Neural progenitor cell (in vitro differentiated cells): ENCODE measurements around the gene SLC9C2. TPM values are rescaled to one million over a fixed set of nuclear protein-coding genes. Genes with fewer than 3 reads are reported as not detected.

ENCODE experiments used
- DNase-seq: peaks from one replicate; pipeline ENCODE4 v3.0.0-alpha.2; 2016; ENCODE audit warnings: low spot score
- H2AFZ ChIP-seq: fragments of 200-600 bp; sonication (generic); replicated peaks from 2 replicates; pipeline ENCODE4 v1.6.1; 2016; ENCODE audit warnings: antibody characterized with exemption
- H3F3A ChIP-seq: fragments of 200-600 bp; sonication (generic); 2 replicates; pipeline ENCODE4 v1.6.1; 2016; ENCODE audit warnings: antibody characterized with exemption, low read depth
- H3K27ac ChIP-seq: fragments of 200-600 bp; sonication (generic); 2 replicates; pipeline ENCODE4 v1.5.1; 2016; ENCODE audit warnings: mild to moderate bottlenecking
- H3K27me3 ChIP-seq: fragments of 200-600 bp; sonication (generic); 2 replicates; pipeline ENCODE4 v1.6.1; 2016; ENCODE audit warnings: mild to moderate bottlenecking, moderate library complexity
- H3K36me3 ChIP-seq: fragments of 200-600 bp; sonication (generic); 2 replicates; pipeline ENCODE4 v1.5.1; 2016
- H3K4me1 ChIP-seq: fragments of 200-600 bp; sonication (generic); 2 replicates; pipeline ENCODE4 v1.6.1; 2016; ENCODE audit warnings: mixed run types
- H3K4me2 ChIP-seq: fragments of 200-600 bp; sonication (generic); 2 replicates; pipeline ENCODE4 v1.6.1; 2016
- H3K4me3 ChIP-seq: fragments of 200-600 bp; sonication (generic); 2 replicates; pipeline ENCODE4 v1.5.1; 2016
- H3K79me2 ChIP-seq: fragments of 200-600 bp; sonication (generic); 2 replicates; pipeline ENCODE4 v1.6.1; 2016; ENCODE audit warnings: low read depth
- H3K9ac ChIP-seq: fragments of 200-600 bp; sonication (generic); 2 replicates; pipeline ENCODE4 v1.6.1; 2016
- H3K9me3 ChIP-seq: fragments of 200-600 bp; sonication (generic); 2 replicates; pipeline ENCODE4 v1.5.1; 2016; ENCODE audit warnings: low read depth
- H4K20me1 ChIP-seq: fragments of 200-600 bp; sonication (generic); 2 replicates; pipeline ENCODE4 v1.6.1; 2016; ENCODE audit warnings: low read depth
- H3K27ac Mint-ChIP-seq: 3 replicates; pipeline ENCODE4 v1.8.0; 2021; ENCODE audit warnings: mixed read lengths
- H3K27me3 Mint-ChIP-seq: 2 replicates; pipeline ENCODE4 v1.8.0; 2022; ENCODE audit warnings: low read depth, mild to moderate bottlenecking, inconsistent platforms, moderate library complexity, mixed read lengths; ENCODE audit not compliant: insufficient read depth
- H3K36me3 Mint-ChIP-seq: 3 replicates; pipeline ENCODE4 v1.8.0; 2021; ENCODE audit warnings: mixed read lengths
- H3K4me1 Mint-ChIP-seq: 3 replicates; pipeline ENCODE4 v1.8.0; 2021; ENCODE audit warnings: mixed read lengths
- H3K4me3 Mint-ChIP-seq: 3 replicates; pipeline ENCODE4 v1.8.0; 2021; ENCODE audit warnings: mild to moderate bottlenecking, moderate library complexity, mixed read lengths
- H3K9me3 Mint-ChIP-seq: 3 replicates; pipeline ENCODE4 v1.8.0; 2020; ENCODE audit warnings: mixed read lengths
- CTCF ChIP-seq: fragments of 200-600 bp; sonication (generic); IDR thresholded peaks from 2 replicates; pipeline ENCODE4 v1.5.1; 2017; ENCODE audit warnings: antibody characterized with exemption, mild to moderate bottlenecking
- EZH2 ChIP-seq: fragments of 200-600 bp; sonication (generic); IDR thresholded peaks from 2 replicates; pipeline ENCODE4 v1.6.1; 2017; ENCODE audit warnings: antibody characterized with exemption, mild to moderate bottlenecking, moderate library complexity
- EZH2phosphoT487 ChIP-seq: fragments of 200-600 bp; sonication (generic); IDR thresholded peaks from 2 replicates; pipeline ENCODE4 v1.6.1; 2017; ENCODE audit warnings: antibody characterized with exemption
- total RNA-seq: library from RNA; depleted of rRNA; stranded (reverse); fragments of >200 nt; gene quantifications from 2 replicates; pipeline ENCODE4 v1.2.3, GENCODE V29; 2015; ENCODE audit warnings: low replicate concordance

Gene SLC9C2
- total RNA-seq, 1 donor from 2014 or later, result not detected

- H3K4me3 ChIP-seq, result peak overlapping the region; percentile 97
- H3K27me3 ChIP-seq, result no peaks in the 10 kb centered on the region
- H3F3A ChIP-seq, result peaks cover 4% of the 10 kb centered on the region
- Mint-ChIP-seq H3K9me3 (no peaks in the 10 kb centered on the region), H3K27ac (no peak overlapping the region), H3K27me3 (peaks cover 2% of the 10 kb centered on the region), H3K4me1 (peaks cover 29% of the 10 kb centered on the region), H3K36me3 (peaks cover 32% of the 10 kb centered on the region), H3K4me3 (peak overlapping the region; percentile 90)
- peak overlapping the region; percentile 88 for H3K4me2 ChIP-seq
- TF ChIP-seq EZH2phosphoT487 (no peak), CTCF (no peak)
- DNase-seq, result no peak
- H4K20me1 ChIP-seq, result peaks cover 48% of the 10 kb centered on the region
- H3K27ac ChIP-seq, result no peak overlapping the region
- H3K36me3 ChIP-seq, result peaks cover 36% of the 10 kb centered on the region
- H3K9me3 ChIP-seq, result no peaks in the 10 kb centered on the region
- H3K79me2 ChIP-seq, result peaks cover 74% of the 10 kb centered on the region
- no peak overlapping the region for H2AFZ ChIP-seq
- peaks cover 29% of the 10 kb centered on the region for H3K4me1 ChIP-seq
- no peak overlapping the region for H3K9ac ChIP-seq
Measured at GRCh38 chr1:173479649-173480048, 123.2 kb downstream of the SLC9C2 start.

DNA sequence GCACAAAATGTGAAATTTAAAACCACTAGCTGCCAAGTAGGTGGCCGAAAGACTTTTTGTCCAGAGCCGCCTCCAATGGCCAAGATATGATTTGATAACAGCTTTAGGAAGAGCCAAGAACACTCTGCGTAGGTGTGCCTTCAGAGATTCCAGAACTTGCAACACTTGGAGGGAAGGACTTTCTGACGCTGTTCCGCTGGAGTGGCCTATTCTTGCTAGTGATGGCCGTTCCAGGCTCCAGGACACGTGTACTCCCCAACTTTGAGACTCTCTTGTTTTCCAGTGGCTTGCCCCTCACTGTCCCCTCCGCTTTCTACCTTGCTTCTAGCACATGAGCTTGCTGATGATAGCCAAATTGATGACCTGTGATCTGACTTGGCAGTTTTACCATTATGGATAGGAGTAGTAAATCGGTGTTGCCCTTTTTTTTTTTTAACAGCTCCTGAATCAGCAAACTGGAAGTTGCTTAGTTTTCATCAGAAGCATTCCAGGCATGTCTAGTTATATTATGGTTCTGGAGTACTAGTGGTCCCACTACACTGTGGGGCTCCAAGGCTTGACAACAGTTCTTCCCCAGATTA is 124.7 kb downstream of the SLC9C2 start:
- peaks cover 4% of the 10 kb centered on the region for H3F3A ChIP-seq
- H3K4me1 ChIP-seq, result peaks cover 33% of the 10 kb centered on the region
- TF ChIP-seq EZH2 (no peak), CTCF (no peak), EZH2phosphoT487 (no peak)
- Mint-ChIP-seq H3K36me3 (peaks cover 27% of the 10 kb centered on the region), H3K4me1 (peaks cover 31% of the 10 kb centered on the region), H3K27ac (peak overlapping the region; percentile 32), H3K27me3 (no peaks in the 10 kb centered on the region), H3K4me3 (peak overlapping the region; percentile 90), H3K9me3 (no peaks in the 10 kb centered on the region)
- no peak overlapping the region for H3K27ac ChIP-seq
- H3K27me3 ChIP-seq, result no peaks in the 10 kb centered on the region
- peak overlapping the region; percentile 98 for H3K9ac ChIP-seq
- H3K79me2 ChIP-seq, result peaks cover 69% of the 10 kb centered on the region
- peaks cover 40% of the 10 kb centered on the region for H4K20me1 ChIP-seq
- H3K36me3 ChIP-seq, result peaks cover 24% of the 10 kb centered on the region
- H2AFZ ChIP-seq, result peak overlapping the region; percentile 88
- H3K4me3 ChIP-seq, result peak overlapping the region; percentile 97
- H3K9me3 ChIP-seq, result no peaks in the 10 kb centered on the region
- DNase-seq, result peak; percentile 27
- H3K4me2 ChIP-seq, result peak overlapping the region; percentile 88

- DNase-seq, result no peak
- no peaks in the 10 kb centered on the region for H3K27me3 ChIP-seq
- peak within 1 kb of the TSS; percentile 97 for H3K4me3 ChIP-seq
- H4K20me1 ChIP-seq, result peaks cover 37% of the 10 kb centered on the region
- H2AFZ ChIP-seq, result peak within 1 kb of the TSS; percentile 88
- H3K27me3 Mint-ChIP-seq, result no peaks in the 10 kb centered on the region
- H3K27ac ChIP-seq, result peak within 1 kb of the TSS; percentile 98
- H3K4me1 Mint-ChIP-seq, result peaks cover 31% of the 10 kb centered on the region
- H3F3A ChIP-seq, result peaks cover 4% of the 10 kb centered on the region
- peak within 1 kb of the TSS; percentile 32 for H3K27ac Mint-ChIP-seq
- H3K9ac ChIP-seq, result peak within 1 kb of the TSS; percentile 98
- peak within 1 kb of the TSS; percentile 93 for H3K4me2 ChIP-seq
- peaks cover 33% of the 10 kb centered on the region for H3K4me1 ChIP-seq
- peaks cover 17% of the 10 kb centered on the region for H3K36me3 ChIP-seq
- TF ChIP-seq EZH2phosphoT487, result no peak
- peak; percentile 24 for TF ChIP-seq EZH2
- no peaks in the 10 kb centered on the region for H3K9me3 Mint-ChIP-seq
- peak within 1 kb of the TSS; percentile 90 for H3K4me3 Mint-ChIP-seq
- H3K36me3 Mint-ChIP-seq, result peaks cover 28% of the 10 kb centered on the region
- H3K79me2 ChIP-seq, result peaks cover 63% of the 10 kb centered on the region
- no peaks in the 10 kb centered on the region for H3K9me3 ChIP-seq
Measured at GRCh38 chr1:173477286-173478093, 125.4 kb downstream of the SLC9C2 start, which contains the start of gene PRDX6. Gene PRDX6 (plus strand): TSS chr1:173477335. CDS start chr1:173477398, 63 bp downstream.
